IPS-20b (cell line): ENCODE measurements around the gene ARPC5L.
"Not testable (repeated sequence)": the region's sequence is repeated elsewhere in the genome, so short reads cannot be mapped to it uniquely, and the experiment has no call there.

Source experiments
- H3K27ac ChIP-seq: one replicate; pipeline ENCODE4 v1.5.1; 2013; ENCODE audit warnings: low read length
- H3K27me3 ChIP-seq: 2 replicates; pipeline ENCODE4 v1.6.1; 2013; ENCODE audit warnings: mild to moderate bottlenecking, low read length, inconsistent platforms; ENCODE audit not compliant: insufficient read depth
- H3K36me3 ChIP-seq: 2 replicates; pipeline ENCODE4 v1.6.1; 2013; ENCODE audit warnings: low read depth, mild to moderate bottlenecking, inconsistent platforms, low read length, moderate library complexity; ENCODE audit not compliant: insufficient read depth
- H3K4me1 ChIP-seq: 2 replicates; pipeline ENCODE4 v1.6.1; 2013; ENCODE audit warnings: mild to moderate bottlenecking, control low read depth, inconsistent platforms, low read length, moderate library complexity; ENCODE audit not compliant: insufficient read depth
- H3K4me3 ChIP-seq: 2 replicates; pipeline ENCODE4 v1.5.1; 2013; ENCODE audit warnings: mild to moderate bottlenecking, low read length, inconsistent platforms
- H3K9ac ChIP-seq: 2 replicates; pipeline ENCODE4 v1.6.1; 2013; ENCODE audit warnings: low read depth, mild to moderate bottlenecking, inconsistent platforms, low read length, moderate library complexity
- H3K9me3 ChIP-seq: 2 replicates; pipeline ENCODE4 v1.6.1; 2013; ENCODE audit warnings: mild to moderate bottlenecking, low read depth, low read length, inconsistent platforms; ENCODE audit not compliant: insufficient read depth

The ARPC5L gene

DNA sequence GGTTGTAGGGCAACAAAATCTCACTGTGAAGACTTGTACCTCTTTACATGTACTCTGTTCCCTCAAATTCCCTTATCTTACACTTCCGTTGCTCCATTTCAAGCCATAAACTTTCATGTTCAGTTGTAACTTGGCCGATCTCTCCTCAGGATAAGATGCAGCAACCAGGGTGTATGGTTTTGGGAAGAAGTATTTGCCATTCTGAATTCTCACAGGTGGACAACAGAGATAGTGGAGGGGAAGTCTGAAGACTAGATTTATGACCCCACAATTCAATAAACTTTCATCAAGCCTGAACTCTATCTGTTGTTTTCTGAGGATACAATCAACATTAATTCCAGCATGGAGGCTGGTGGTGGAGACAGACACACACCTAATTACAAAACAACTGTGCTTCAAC is 51.4 kb downstream of the ARPC5L start:
- no peaks in the 10 kb centered on the region for H3K9me3 ChIP-seq
- H3K27ac ChIP-seq = no peak overlapping the region
- no peaks in the 10 kb centered on the region for H3K4me1 ChIP-seq
- H3K9ac ChIP-seq = no peak overlapping the region
- H3K36me3 ChIP-seq = peaks cover 10% of the 10 kb centered on the region; the same call in 1 of the 2 replicates
- H3K27me3 ChIP-seq = no peaks in the 10 kb centered on the region
- no peak overlapping the region for H3K4me3 ChIP-seq

DNA sequence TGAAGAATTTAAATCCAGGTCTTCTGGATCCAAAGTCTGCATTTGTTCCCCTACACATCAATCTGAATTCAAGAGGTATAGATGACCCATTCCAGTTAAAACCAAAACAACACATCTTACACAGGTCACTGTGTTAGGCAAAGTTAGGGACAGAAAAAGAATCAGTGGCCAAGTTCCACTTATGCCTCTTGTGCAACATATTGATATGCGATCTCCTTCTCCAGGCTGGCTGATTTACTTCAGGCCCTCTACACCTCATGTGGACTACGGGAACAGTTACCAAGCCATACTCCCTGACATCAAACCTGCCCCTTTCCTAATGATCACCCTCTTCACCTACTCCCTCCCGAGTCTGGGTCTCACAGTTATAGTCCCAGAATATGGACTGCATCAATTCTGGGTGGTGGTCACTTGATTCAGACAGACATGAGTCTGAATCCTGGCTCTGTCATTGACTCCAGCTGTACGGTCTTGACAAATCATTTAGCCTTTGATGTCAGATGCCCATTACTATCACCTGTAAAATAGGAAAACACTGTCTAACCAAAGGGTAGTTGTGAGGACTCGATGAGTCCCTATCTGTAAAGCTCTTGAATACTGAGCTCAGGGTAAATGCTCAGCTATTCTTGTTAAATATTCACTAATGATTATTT is 52.9 kb downstream of the ARPC5L start:
- H3K27ac ChIP-seq = no peak overlapping the region
- no peak overlapping the region for H3K4me3 ChIP-seq
- H3K27me3 ChIP-seq = no peaks in the 10 kb centered on the region
- H3K9me3 ChIP-seq = no peaks in the 10 kb centered on the region
- H3K4me1 ChIP-seq = no peaks in the 10 kb centered on the region
- peaks cover 10% of the 10 kb centered on the region; the same call in 1 of the 2 replicates for H3K36me3 ChIP-seq
- H3K9ac ChIP-seq = no peak overlapping the region

DNA sequence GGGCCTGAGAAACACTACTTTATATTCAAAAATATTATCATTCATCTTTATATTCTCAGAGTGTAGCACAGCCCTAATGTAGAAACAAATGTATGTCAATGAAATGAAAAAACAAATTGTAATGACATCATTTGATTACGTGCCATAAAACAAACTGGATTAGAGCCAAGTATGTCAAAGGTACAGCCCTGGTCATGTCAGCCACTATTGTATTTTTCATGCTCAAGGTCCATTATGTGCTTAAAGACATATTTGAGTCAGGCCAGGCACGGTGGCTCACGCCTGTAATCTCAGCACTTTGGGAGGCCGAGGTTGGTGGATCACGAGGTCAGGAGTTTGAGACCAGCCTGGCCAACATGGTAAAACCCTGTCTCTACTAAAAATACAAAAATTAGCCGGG is 58.5 kb downstream of the ARPC5L start:
- not testable (repeated sequence) for H3K4me1 ChIP-seq, H3K27me3 ChIP-seq, H3K9me3 ChIP-seq, H3K9ac ChIP-seq, H3K27ac ChIP-seq, H3K4me3 ChIP-seq, H3K36me3 ChIP-seq
